H9 (cell line): ENCODE data around the gene RAB22A. TPM values are rescaled to one million over a fixed set of nuclear protein-coding genes. Genes with fewer than 3 reads are reported as not detected.
A peak's percentile ranks its signal among the peaks of the same experiment; 100 is the strongest.

Experiments used
- DNase-seq: peaks from one replicate; pipeline ENCODE4 v3.0.0-alpha.2; 2017
- H2AFZ ChIP-seq: one replicate; pipeline ENCODE4 v1.6.1; 2013; ENCODE audit warnings: mild to moderate bottlenecking, low read length, control low read depth, moderate library complexity
- H2AK5ac ChIP-seq: 2 replicates; pipeline ENCODE4 v1.6.1; 2013; ENCODE audit warnings: low read length, control low read depth, mixed read lengths; ENCODE audit not compliant: insufficient read length
- H2BK120ac ChIP-seq: one replicate; pipeline ENCODE4 v1.6.1; 2013; ENCODE audit warnings: low read depth, mild to moderate bottlenecking, low read length, control low read depth, inconsistent platforms; ENCODE audit not compliant: poor library complexity, severe bottlenecking
- H2BK12ac ChIP-seq: 2 replicates; pipeline ENCODE4 v1.6.1; 2013; ENCODE audit warnings: low read length, control low read depth, mixed read lengths, low read depth; ENCODE audit not compliant: insufficient read length
- H2BK15ac ChIP-seq: 2 replicates; pipeline ENCODE4 v1.6.1; 2013; ENCODE audit warnings: low read depth, low read length, control low read depth
- H2BK20ac ChIP-seq: one replicate; pipeline ENCODE4 v1.6.1; 2013; ENCODE audit warnings: low read depth, mild to moderate bottlenecking, low read length, control low read depth, inconsistent platforms; ENCODE audit not compliant: poor library complexity, severe bottlenecking
- H2BK5ac ChIP-seq: 2 replicates; pipeline ENCODE4 v1.6.1; 2013; ENCODE audit warnings: low read length, control low read depth, mixed read lengths; ENCODE audit not compliant: insufficient read length
- H3K14ac ChIP-seq: 2 replicates; pipeline ENCODE4 v1.6.1; 2013; ENCODE audit warnings: low read length, control low read depth; ENCODE audit not compliant: insufficient read depth
- H3K18ac ChIP-seq: 2 replicates; pipeline ENCODE4 v1.6.1; 2013; ENCODE audit warnings: low read depth, mild to moderate bottlenecking, mixed read lengths, low read length, control low read depth; ENCODE audit not compliant: insufficient read length
- H3K23ac ChIP-seq: 2 replicates; pipeline ENCODE4 v1.6.1; 2013; ENCODE audit warnings: low read length, control low read depth, mixed read lengths, low read depth; ENCODE audit not compliant: insufficient read length
- H3K23me2 ChIP-seq: 2 replicates; pipeline ENCODE4 v1.6.1; 2013; ENCODE audit warnings: low read depth, mild to moderate bottlenecking, mixed read lengths, low read length, control low read depth; ENCODE audit not compliant: insufficient read length, poor library complexity, severe bottlenecking
- H3K27ac ChIP-seq: 2 replicates; pipeline ENCODE4 v1.5.1; 2013; ENCODE audit warnings: low read length, control low read depth, mixed read lengths, low read depth; ENCODE audit not compliant: insufficient read length
- H3K27me3 ChIP-seq: 2 replicates; pipeline ENCODE4 v1.6.1; 2013; ENCODE audit warnings: low read length, control low read depth, inconsistent platforms; ENCODE audit not compliant: insufficient read depth
- H3K4ac ChIP-seq: 2 replicates; pipeline ENCODE4 v1.6.1; 2013; ENCODE audit warnings: low read depth, mild to moderate bottlenecking, control low read depth, inconsistent platforms, low read length, moderate library complexity
- H3K4me1 ChIP-seq: 2 replicates; pipeline ENCODE4 v1.6.1; 2013; ENCODE audit warnings: low read length, control low read depth, inconsistent platforms; ENCODE audit not compliant: insufficient read depth
- H3K4me2 ChIP-seq: 2 replicates; pipeline ENCODE4 v1.6.1; 2013; ENCODE audit warnings: low read length, control low read depth, mixed read lengths; ENCODE audit not compliant: insufficient read length, insufficient read depth
- H3K56ac ChIP-seq: 2 replicates; pipeline ENCODE4 v1.6.1; 2013; ENCODE audit warnings: low read depth, mild to moderate bottlenecking, mixed read lengths, low read length, control low read depth; ENCODE audit not compliant: insufficient read length
- H3K79me1 ChIP-seq: 2 replicates; pipeline ENCODE4 v1.6.1; 2013; ENCODE audit warnings: low read depth, mild to moderate bottlenecking, moderate library complexity, low read length, control low read depth, inconsistent platforms; ENCODE audit not compliant: insufficient read depth, poor library complexity, severe bottlenecking
- H3K79me2 ChIP-seq: 2 replicates; pipeline ENCODE4 v1.6.1; 2013; ENCODE audit warnings: low read length, control low read depth, inconsistent platforms; ENCODE audit not compliant: insufficient read depth
- H3K9ac ChIP-seq: 2 replicates; pipeline ENCODE4 v1.6.1; 2013; ENCODE audit warnings: low read length, control low read depth, mixed read lengths; ENCODE audit not compliant: insufficient read length; ENCODE audit errors: extremely low read depth
- H3K9me3 ChIP-seq: one replicate; pipeline ENCODE4 v1.6.1; 2013; ENCODE audit warnings: low read depth, low read length, inconsistent platforms; ENCODE audit not compliant: control insufficient read depth
- H3T11ph ChIP-seq: one replicate; pipeline ENCODE4 v1.6.1; 2013; ENCODE audit warnings: mild to moderate bottlenecking, low read length, control low read depth, inconsistent platforms
- H4K20me1 ChIP-seq: one replicate; pipeline ENCODE4 v1.6.1; 2013; ENCODE audit not compliant: control insufficient read depth, insufficient read length, insufficient read depth
- H4K5ac ChIP-seq: 2 replicates; pipeline ENCODE4 v1.6.1; 2013; ENCODE audit warnings: low read depth, mild to moderate bottlenecking, mixed read lengths, low read length, control low read depth; ENCODE audit not compliant: insufficient read length
- H4K8ac ChIP-seq: replicated peaks from 2 replicates; pipeline ENCODE4 v1.6.1; 2013; ENCODE audit warnings: low read length, control low read depth, mixed read lengths, low read depth; ENCODE audit not compliant: insufficient read length
- H4K91ac ChIP-seq: 2 replicates; pipeline ENCODE4 v1.6.1; 2013; ENCODE audit warnings: low read depth, mild to moderate bottlenecking, moderate library complexity, mixed read lengths, low read length, control low read depth; ENCODE audit not compliant: insufficient read length
- H3K27ac Mint-ChIP-seq, 3 experiments: 2 replicates in 2 of 3; 3 replicates in 1 of 3; pipeline ENCODE4 v1.8.0; 2020 to 2021; ENCODE audit warnings: mixed read lengths in 3 of 3, mild to moderate bottlenecking in 1 of 3, moderate library complexity in 1 of 3
- H3K27me3 Mint-ChIP-seq: 2 replicates; pipeline ENCODE4 v1.8.0; 2021; ENCODE audit warnings: low read depth, mild to moderate bottlenecking, moderate library complexity, mixed read lengths
- H3K36me3 Mint-ChIP-seq, 3 experiments: 2 replicates in 2 of 3; 3 replicates in 1 of 3; pipeline ENCODE4 v1.8.0; 2020 to 2021; ENCODE audit warnings: low read depth in 3 of 3, mixed read lengths in 3 of 3; ENCODE audit not compliant: insufficient read depth in 1 of 3
- H3K4me1 Mint-ChIP-seq, 2 experiments: 2 replicates each; pipeline ENCODE4 v1.8.0; 2020; ENCODE audit warnings: mixed read lengths in 2 of 2
- H3K4me3 Mint-ChIP-seq, 2 experiments: 2 replicates in 1 of 2; 3 replicates in 1 of 2; pipeline ENCODE4 v1.8.0; 2020 to 2021; ENCODE audit warnings: mild to moderate bottlenecking in 2 of 2, mixed read lengths in 2 of 2, moderate library complexity in 1 of 2
- H3K9me3 Mint-ChIP-seq, 2 experiments: 2 replicates in 1 of 2; 3 replicates in 1 of 2; pipeline ENCODE4 v1.8.0; 2020; ENCODE audit warnings: mild to moderate bottlenecking in 2 of 2, mixed read lengths in 2 of 2, moderate library complexity in 1 of 2
- CTCF ChIP-seq: fragments of 200-600 bp; sonication (generic); conservative IDR thresholded peaks from 3 replicates; pipeline ENCODE4 v1.8.0; 2021; ENCODE audit warnings: antibody characterized with exemption, mild to moderate bottlenecking
- WGBS: extraction: QIAGEN DNeasy Blood & Tissue Kit; methylation state at CpG from one replicate; pipeline ENCODE4 v1.1.7; 2013; ENCODE audit warnings: missing lambda C conversion rate, low lambda C conversion rate, mixed read lengths; ENCODE audit not compliant: insufficient read length; ENCODE audit errors: extremely low coverage; 5-methylcytosine and 5-hydroxymethylcytosine counted together
- total RNA-seq: library from RNA; stranded (reverse); gene quantifications from 2 replicates; pipeline ENCODE4 v1.2.1, GENCODE V29; 2021

RAB22A gene
- total RNA-seq, 1 experiment from 2014 or later: 6.3 TPM

GRCh38 chr20:58398254-58398653 is 88.7 kb downstream of the RAB22A start:
- no peaks in the 10 kb centered on the region for H3K27me3 ChIP-seq
- H2AK5ac ChIP-seq: no peak overlapping the region
- H4K20me1 ChIP-seq: no peaks in the 10 kb centered on the region
- no peak overlapping the region for H4K5ac ChIP-seq
- H2BK12ac ChIP-seq: no peak overlapping the region
- TF ChIP-seq CTCF: no peak
- no peak overlapping the region for H3K18ac ChIP-seq
- H3T11ph ChIP-seq: no peak overlapping the region
- no peak overlapping the region for H3K9ac ChIP-seq
- no peak overlapping the region for H3K4ac ChIP-seq
- no peaks in the 10 kb centered on the region for H3K4me1 ChIP-seq
- H3K23me2 ChIP-seq: no peaks in the 10 kb centered on the region
- peaks cover 35% of the 10 kb centered on the region; the same call in 1 of the 2 replicates for H3K79me2 ChIP-seq
- no peaks in the 10 kb centered on the region for H3K9me3 Mint-ChIP-seq
- H3K27ac Mint-ChIP-seq: peak overlapping the region in 2 of 3 experiments; percentile 50 to 56; a peak in 3 of 7 replicates
- H4K8ac ChIP-seq: no peak overlapping the region
- peaks cover 1 to 9% (median 4%) of the 10 kb centered on the region in 3 experiments; a peak in 6 of 7 replicates for H3K36me3 Mint-ChIP-seq
- H3K4me2 ChIP-seq: no peak overlapping the region
- H3K14ac ChIP-seq: no peak overlapping the region
- no peaks in the 10 kb centered on the region for H3K79me1 ChIP-seq
- peaks cover 39 to 40% of the 10 kb centered on the region in 2 experiments for H3K4me1 Mint-ChIP-seq
- H3K4me3 Mint-ChIP-seq: no peak overlapping the region
- H4K91ac ChIP-seq: no peak overlapping the region
- H2BK20ac ChIP-seq: no peak overlapping the region
- no peak overlapping the region for H3K23ac ChIP-seq
- no peak overlapping the region for H2BK15ac ChIP-seq
- H3K56ac ChIP-seq: no peak overlapping the region
- no peak overlapping the region for H3K27ac ChIP-seq
- no peak overlapping the region for H2AFZ ChIP-seq
- no peaks in the 10 kb centered on the region for H3K27me3 Mint-ChIP-seq
- no peak for DNase-seq
- no peaks in the 10 kb centered on the region for H3K9me3 ChIP-seq
- H2BK120ac ChIP-seq: no peak overlapping the region
- H2BK5ac ChIP-seq: no peak overlapping the region
- WGBS: no CpG with 5 or more reads among the region's 5 CpGs
